Small intestine (tissue), 7 donors: ENCODE measurements around the gene RHOT2. TPM values are rescaled to one million over a fixed set of nuclear protein-coding genes. Genes with fewer than 3 reads are reported as not detected.

Experiments used
- DNase-seq, 2 donors: peaks; one replicate each; pipeline versions ENCODE4 v3.0.0 to v3.0.0-alpha.2; 2013
- FAIRE-seq: peaks from 2 replicates; lab custom pipeline; 2012; peaks lifted over from hg19 to GRCh38; lab: Jason Lieb, UNC
- H3K27ac ChIP-seq, 3 donors: one replicate each; pipeline ENCODE4 v1.5.1; 2013; ENCODE audit warnings: low read length in 2 of 3, mild to moderate bottlenecking in 2 of 3, control low read depth in 1 of 3, inconsistent platforms in 1 of 3, low read depth in 1 of 3, moderate library complexity in 1 of 3
- H3K27me3 ChIP-seq, 3 donors: one replicate each; pipeline ENCODE4 v1.6.1; 2013; ENCODE audit warnings: low read length in 3 of 3, inconsistent platforms in 1 of 3; ENCODE audit not compliant: control insufficient read depth in 3 of 3, insufficient read depth in 3 of 3
- H3K36me3 ChIP-seq, 3 donors: one replicate each; pipeline ENCODE4 v1.6.1; 2013; ENCODE audit warnings: low read length in 3 of 3, inconsistent platforms in 1 of 3, low read depth in 1 of 3, mild to moderate bottlenecking in 1 of 3, moderate library complexity in 1 of 3; ENCODE audit not compliant: control insufficient read depth in 3 of 3, insufficient read depth in 2 of 3
- H3K4me1 ChIP-seq, 3 donors: one replicate each; pipeline ENCODE4 v1.6.1; 2013; ENCODE audit warnings: low read length in 2 of 3, inconsistent platforms in 1 of 3, low read depth in 1 of 3, mild to moderate bottlenecking in 1 of 3, moderate library complexity in 1 of 3; ENCODE audit not compliant: control insufficient read depth in 3 of 3, insufficient read depth in 2 of 3
- H3K4me3 ChIP-seq, 3 donors: one replicate each; pipeline ENCODE4 v1.5.1; 2013; ENCODE audit warnings: low read length in 3 of 3, control low read depth in 1 of 3, inconsistent platforms in 1 of 3, low read depth in 1 of 3, mild to moderate bottlenecking in 1 of 3, moderate library complexity in 1 of 3
- H3K9me3 ChIP-seq, 2 donors: one replicate each; pipeline ENCODE4 v1.6.1; 2013; ENCODE audit warnings: low read depth in 1 of 2, low read length in 1 of 2; ENCODE audit not compliant: control insufficient read depth in 2 of 2, insufficient read depth in 1 of 2
- WGBS, 3 donors: extraction: QIAGEN DNeasy Blood & Tissue Kit; methylation state at CpG; one replicate each; pipeline ENCODE4 v1.1.7; 2013; 5-methylcytosine and 5-hydroxymethylcytosine counted together
- polyA plus RNA-seq, 4 donors: library from polyadenylated mRNA; stranded (reverse) in 3 of 4; unstranded in 1 of 4; fragments of 200-250 nt in 3 of 4; fragments of 120-200 nt in 1 of 4; gene quantifications; one replicate each; pipeline versions ENCODE4 v1.2.1 to v1.2.3, GENCODE V29; 2013
- donor health status: healthy with polysubstance abuse.
- donor health status: control.
- donor health status: control.
- donor health status: Bipolar disorder and iron deficiency.
- donor health status: healthy.

The RHOT2 gene
- polyA plus RNA-seq, 4 donors = 89.3 to 207 (median 159) TPM

GRCh38 chr16:625117-625976 lies 42.6 kb upstream of the RHOT2 start:
- Histone ChIP-seq H3K27me3 (no peaks in the 10 kb centered on the region), H3K4me3 (no peak overlapping the region), H3K9me3 (no peaks in the 10 kb centered on the region), H3K27ac (no peak overlapping the region), H3K36me3 (peaks cover 0 to 80% (median 8%) of the 10 kb centered on the region in 3 donors), H3K4me1 (peaks cover 0 to 11% (median 0%) of the 10 kb centered on the region in 3 donors)
- WGBS, 3 donors = 92 to 94% (median 93%) methylated on average over 30 to 37 of the region's 37 CpGs
- no peak for FAIRE-seq
- no peak for DNase-seq

GRCh38 chr16:625977-626765 lies 41.8 kb upstream of the RHOT2 start:
- FAIRE-seq (no peak), DNase-seq (no peak)
- WGBS, 3 donors = 94% methylated on average over 28 to 35 of the region's 35 CpGs
- Histone ChIP-seq H3K4me1 (peaks cover 0 to 19% (median 3%) of the 10 kb centered on the region in 3 donors), H3K9me3 (no peaks in the 10 kb centered on the region), H3K27me3 (no peaks in the 10 kb centered on the region), H3K36me3 (peaks cover 0 to 75% (median 8%) of the 10 kb centered on the region in 3 donors), H3K4me3 (no peak overlapping the region), H3K27ac (no peak overlapping the region)

GRCh38 chr16:626787-627453 lies 41.0 kb upstream of the RHOT2 start:
- no peaks in the 10 kb centered on the region for H3K9me3 ChIP-seq
- no peak for FAIRE-seq
- peaks cover 0 to 21% (median 3%) of the 10 kb centered on the region in 3 donors for H3K4me1 ChIP-seq
- no peak overlapping the region for H3K27ac ChIP-seq
- no peaks in the 10 kb centered on the region for H3K27me3 ChIP-seq
- H3K4me3 ChIP-seq = no peak overlapping the region
- 91 to 96% (median 94%) methylated on average over 29 of the region's 29 CpGs for WGBS, 3 donors
- peaks cover 0 to 69% (median 8%) of the 10 kb centered on the region in 3 donors for H3K36me3 ChIP-seq
- DNase-seq = no peak

GRCh38 chr16:627454-628239 lies 40.3 kb upstream of the RHOT2 start:
- 81 to 89% (median 88%) methylated on average over 50 of the region's 50 CpGs for WGBS, 3 donors
- DNase-seq = no peak
- H3K36me3 ChIP-seq = peaks cover 0 to 69% (median 8%) of the 10 kb centered on the region in 3 donors
- H3K27me3 ChIP-seq = no peaks in the 10 kb centered on the region
- no peak overlapping the region for H3K4me3 ChIP-seq
- peaks cover 0 to 21% (median 3%) of the 10 kb centered on the region in 3 donors for H3K4me1 ChIP-seq
- no peaks in the 10 kb centered on the region for H3K9me3 ChIP-seq
- no peak for FAIRE-seq
- no peak overlapping the region for H3K27ac ChIP-seq

GRCh38 chr16:628321-629061 lies 39.4 kb upstream of the RHOT2 start:
- Histone ChIP-seq H3K4me1 (peaks cover 0 to 21% (median 3%) of the 10 kb centered on the region in 3 donors), H3K27ac (no peak overlapping the region), H3K36me3 (peaks cover 0 to 69% (median 5%) of the 10 kb centered on the region in 3 donors), H3K9me3 (no peaks in the 10 kb centered on the region), H3K4me3 (no peak overlapping the region), H3K27me3 (no peaks in the 10 kb centered on the region)
- WGBS, 3 donors = 88 to 94% (median 93%) methylated on average over 32 to 33 of the region's 33 CpGs
- FAIRE-seq (no peak), DNase-seq (no peak)

- peaks cover 0 to 68% (median 5%) of the 10 kb centered on the region in 3 donors for H3K36me3 ChIP-seq
- H3K27ac ChIP-seq = no peak overlapping the region
- no peak for FAIRE-seq
- peaks cover 0 to 21% (median 3%) of the 10 kb centered on the region in 3 donors for H3K4me1 ChIP-seq
- H3K4me3 ChIP-seq = no peak overlapping the region
- no peaks in the 10 kb centered on the region for H3K27me3 ChIP-seq
- H3K9me3 ChIP-seq = no peaks in the 10 kb centered on the region
- DNase-seq = peak in 1 of 2 donors; percentile 23
- WGBS, 3 donors = 74 to 84% (median 78%) methylated on average over 29 of the region's 29 CpGs
Observed at GRCh38 chr16:629185-629832, 38.6 kb upstream of the RHOT2 start.

- DNase-seq (no peak), FAIRE-seq (no peak)
- Histone ChIP-seq H3K9me3 (no peaks in the 10 kb centered on the region), H3K36me3 (peaks cover 0 to 70% (median 5%) of the 10 kb centered on the region in 3 donors), H3K4me1 (peaks cover 0 to 22% (median 3%) of the 10 kb centered on the region in 3 donors), H3K27ac (no peak overlapping the region), H3K4me3 (no peak overlapping the region), H3K27me3 (no peaks in the 10 kb centered on the region)
- WGBS, 3 donors = 41 to 47% (median 46%) methylated on average over 11 of the region's 11 CpGs
Observed at GRCh38 chr16:629833-630248, 38.1 kb upstream of the RHOT2 start.
